Measurements from ENCODE around the gene UNK. TPM values are rescaled to one million over a fixed set of nuclear protein-coding genes. Genes with fewer than 3 reads are reported as not detected.

The UNK gene
- total and polyA plus RNA-seq, 2 experiments from 2014 or later: 35.9 to 37.8 TPM

- Histone ChIP-seq H3K36me3 (peaks cover 41% of the 10 kb centered on the region), H3K27me3 (no peaks in the 10 kb centered on the region), H3K4me1 (ENCODE audit: low read depth) (no peaks in the 10 kb centered on the region), H3K9me3 (ENCODE audit: low read depth) (no peaks in the 10 kb centered on the region), H3K27ac (peak overlapping the region; percentile 6), H3K4me3 (no peak overlapping the region)
- no peak for DNase-seq (ENCODE audit: low read depth in 1 of 2, low spot score in 1 of 2)
- TF ChIP-seq CTCF (IDR thresholded peaks at IDR 0.05; ENCODE audit: low read depth, low read length): no peak
These were observed 36.9 kb downstream of the UNK start for GRCh38 chr17:75821552-75821951.

GRCh38 chr17:75822119-75822799, 37.7 kb downstream of the UNK start:
- Histone ChIP-seq H3K27me3 (no peaks in the 10 kb centered on the region), H3K4me3 (no peak overlapping the region), H3K27ac (peak overlapping the region; percentile 6), H3K9me3 (ENCODE audit: low read depth) (no peaks in the 10 kb centered on the region), H3K36me3 (peaks cover 38% of the 10 kb centered on the region), H3K4me1 (ENCODE audit: low read depth) (no peaks in the 10 kb centered on the region)
- no peak for TF ChIP-seq CTCF (IDR thresholded peaks at IDR 0.05; ENCODE audit: low read depth, low read length)
- no peak for DNase-seq (ENCODE audit: low read depth in 1 of 2, low spot score in 1 of 2)

- H3K4me1 ChIP-seq (ENCODE audit: low read depth): no peaks in the 10 kb centered on the region
- no peaks in the 10 kb centered on the region for H3K9me3 ChIP-seq (ENCODE audit: low read depth)
- no peak for DNase-seq (ENCODE audit: low read depth in 1 of 2, low spot score in 1 of 2)
- no peak overlapping the region for H3K4me3 ChIP-seq
- H3K27me3 ChIP-seq: no peaks in the 10 kb centered on the region
- no peak for TF ChIP-seq CTCF (IDR thresholded peaks at IDR 0.05; ENCODE audit: low read depth, low read length)
- no peak overlapping the region for H3K27ac ChIP-seq
- H3K36me3 ChIP-seq: peaks cover 38% of the 10 kb centered on the region
These were observed 38.2 kb downstream of the UNK start for GRCh38 chr17:75822800-75823166.

GRCh38 chr17:75823257-75824041, 38.8 kb downstream of the UNK start:
- peaks cover 6% of the 10 kb centered on the region for H3K4me1 ChIP-seq (ENCODE audit: low read depth)
- peaks cover 34% of the 10 kb centered on the region for H3K36me3 ChIP-seq
- no peak for TF ChIP-seq CTCF (IDR thresholded peaks at IDR 0.05; ENCODE audit: low read depth, low read length)
- DNase-seq (ENCODE audit: low read depth in 1 of 2, low spot score in 1 of 2): no peak
- H3K27me3 ChIP-seq: no peaks in the 10 kb centered on the region
- H3K27ac ChIP-seq: peak overlapping the region; percentile 82
- H3K4me3 ChIP-seq: no peak overlapping the region
- no peaks in the 10 kb centered on the region for H3K9me3 ChIP-seq (ENCODE audit: low read depth)

GRCh38 chr17:75824050-75824552, 39.5 kb downstream of the UNK start:
- Histone ChIP-seq H3K4me1 (ENCODE audit: low read depth) (peaks cover 6% of the 10 kb centered on the region), H3K36me3 (peaks cover 27% of the 10 kb centered on the region), H3K27ac (peak overlapping the region; percentile 82), H3K4me3 (no peak overlapping the region), H3K27me3 (no peaks in the 10 kb centered on the region), H3K9me3 (ENCODE audit: low read depth) (no peaks in the 10 kb centered on the region)
- TF ChIP-seq CTCF (IDR thresholded peaks at IDR 0.05; ENCODE audit: low read depth, low read length): no peak
- DNase-seq (ENCODE audit: low read depth in 1 of 2, low spot score in 1 of 2): no peak
